ENCODE measurements around the gene ZNF672. TPM values are rescaled to one million over a fixed set of nuclear protein-coding genes. Genes with fewer than 3 reads are reported as not detected.
A peak's percentile ranks its signal among the peaks of the same experiment; 100 is the strongest.
"Not testable (repeated sequence)": the region's sequence is repeated elsewhere in the genome, so short reads cannot be mapped to it uniquely, and the experiment has no call there.

Gene ZNF672
- 15.3 and 18.8 TPM in 2 replicates for total RNA-seq

DNA sequence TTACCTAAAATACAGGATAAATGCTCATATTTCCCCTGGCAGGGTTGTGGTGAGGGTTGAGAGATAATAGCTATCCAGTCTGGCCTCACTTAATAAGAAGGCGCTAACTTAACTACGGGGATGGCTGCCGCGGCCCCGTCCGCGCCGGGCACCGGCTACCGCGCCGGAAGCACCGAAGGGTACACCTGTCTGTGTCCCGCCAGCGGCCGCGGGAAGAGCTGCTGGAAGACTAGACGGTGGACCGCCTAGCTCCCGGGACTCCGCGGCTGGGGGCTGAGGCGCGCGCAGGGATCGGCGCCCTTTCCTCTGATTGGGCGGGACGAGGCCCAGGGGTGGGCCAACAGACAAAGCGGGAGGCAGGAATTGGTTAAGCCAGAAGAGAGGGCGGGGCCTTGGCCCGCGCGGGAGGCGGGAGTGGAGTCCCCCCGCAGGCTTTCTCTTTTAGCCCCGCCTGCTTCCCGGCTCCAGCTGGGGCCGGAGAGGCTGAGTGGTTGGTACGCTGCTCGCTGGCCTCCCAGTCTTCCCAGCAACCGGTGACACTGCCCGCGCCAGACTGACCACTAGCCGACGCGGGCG is at the start of gene ZNF672:
TSS of gene ZNF672 (plus strand) at position 444 of the 576 bp plus-strand sequence. CDS start 9,051 bp downstream, outside the sequence.
- Histone ChIP-seq H3K36me3 (ENCODE audit: control insufficient read depth, insufficient read depth, low read length) (no peaks in the 10 kb centered on the region), H3K27me3 (ENCODE audit: control insufficient read depth, insufficient read depth, low read length) (no peaks in the 10 kb centered on the region), H3K4me3 (ENCODE audit: low read depth, low read length) (peak within 1 kb of the TSS; percentile 96)
- TF ChIP-seq CTCF (IDR thresholded peaks at IDR 0.05; ENCODE audit: insufficient read depth, low read length, severe bottlenecking), result no peak
- no peak for FAIRE-seq
- peak; percentile 89 for DNase-seq (ENCODE audit: low read depth)

- no peak for TF ChIP-seq CTCF (IDR thresholded peaks at IDR 0.05; ENCODE audit: insufficient read depth, low read length, severe bottlenecking)
- no peak overlapping the region for H3K4me3 ChIP-seq (ENCODE audit: low read depth, low read length)
- no peak for DNase-seq (ENCODE audit: low read depth)
- H3K27me3 ChIP-seq (ENCODE audit: control insufficient read depth, insufficient read depth, low read length), result no peaks in the 10 kb centered on the region
- H3K36me3 ChIP-seq (ENCODE audit: control insufficient read depth, insufficient read depth, low read length), result no peaks in the 10 kb centered on the region
- no peak for FAIRE-seq
Observed at GRCh38 chr1:248788327-248788726, 49.7 kb upstream of the ZNF672 start.

DNA sequence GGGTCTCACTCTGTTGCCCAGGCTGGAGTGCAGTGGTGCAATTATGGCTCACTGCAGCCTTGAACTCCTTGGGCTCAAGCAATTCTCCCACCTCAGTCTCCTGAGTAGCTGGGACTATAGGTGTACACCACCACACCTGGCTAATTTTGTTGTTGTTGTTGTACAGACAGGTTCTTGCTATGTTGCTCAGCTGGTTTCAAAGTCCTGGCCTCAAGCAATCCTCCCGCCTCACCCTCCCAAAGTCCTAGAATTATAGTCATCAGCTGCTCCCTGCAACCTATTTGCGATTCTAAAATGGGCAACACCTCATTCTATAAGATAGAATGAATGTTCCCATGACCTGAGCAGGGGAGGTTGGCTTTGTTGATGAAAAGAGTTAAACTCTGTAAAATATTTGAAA is 48.7 kb upstream of the ZNF672 start:
- peak; percentile 12 for DNase-seq (ENCODE audit: low read depth)
- H3K4me3 ChIP-seq (ENCODE audit: low read depth, low read length); H3K27me3 ChIP-seq (ENCODE audit: control insufficient read depth, insufficient read depth, low read length); FAIRE-seq; H3K36me3 ChIP-seq (ENCODE audit: control insufficient read depth, insufficient read depth, low read length): not testable (repeated sequence)

DNA sequence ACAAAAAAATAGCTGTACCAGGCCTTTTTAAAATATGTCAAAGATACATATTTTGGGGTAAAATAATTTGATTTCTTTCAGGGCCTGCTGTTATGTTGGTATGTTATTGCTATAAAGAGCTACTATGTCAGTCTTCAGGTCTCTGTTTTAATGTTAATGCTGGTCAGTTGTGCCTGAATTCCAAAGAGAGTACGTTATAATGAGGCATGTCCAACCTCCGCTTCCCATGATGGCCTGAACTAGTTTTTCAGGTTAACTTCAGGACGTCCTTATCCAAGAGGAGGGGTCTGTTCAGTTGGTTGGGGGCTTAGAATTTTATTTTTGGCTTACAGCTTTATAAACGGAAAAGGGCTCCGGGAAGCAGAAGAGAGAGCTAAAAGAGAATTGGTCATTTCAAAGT is 47.6 kb upstream of the ZNF672 start:
- TF ChIP-seq CTCF (IDR thresholded peaks at IDR 0.05; ENCODE audit: insufficient read depth, low read length, severe bottlenecking), result no peak
- no peak for FAIRE-seq
- Histone ChIP-seq H3K4me3 (ENCODE audit: low read depth, low read length) (no peak overlapping the region), H3K36me3 (ENCODE audit: control insufficient read depth, insufficient read depth, low read length) (no peaks in the 10 kb centered on the region), H3K27me3 (ENCODE audit: control insufficient read depth, insufficient read depth, low read length) (no peaks in the 10 kb centered on the region)
- DNase-seq (ENCODE audit: low read depth), result no peak

GRCh38 chr1:248791010-248791409 is 47.0 kb upstream of the ZNF672 start:
- Histone ChIP-seq H3K4me3 (ENCODE audit: low read depth, low read length) (no peak overlapping the region), H3K36me3 (ENCODE audit: control insufficient read depth, insufficient read depth, low read length) (no peaks in the 10 kb centered on the region), H3K27me3 (ENCODE audit: control insufficient read depth, insufficient read depth, low read length) (no peaks in the 10 kb centered on the region)
- no peak for TF ChIP-seq CTCF (IDR thresholded peaks at IDR 0.05; ENCODE audit: insufficient read depth, low read length, severe bottlenecking)
- DNase-seq (ENCODE audit: low read depth), result no peak
- FAIRE-seq, result no peak

- Histone ChIP-seq H3K4me3 (ENCODE audit: low read depth, low read length) (no peak overlapping the region), H3K27me3 (ENCODE audit: control insufficient read depth, insufficient read depth, low read length) (no peaks in the 10 kb centered on the region), H3K36me3 (ENCODE audit: control insufficient read depth, insufficient read depth, low read length) (no peaks in the 10 kb centered on the region)
- no peak for TF ChIP-seq CTCF (IDR thresholded peaks at IDR 0.05; ENCODE audit: insufficient read depth, low read length, severe bottlenecking)
- DNase-seq (ENCODE audit: low read depth) (no peak), FAIRE-seq (no peak)
Observed at GRCh38 chr1:248792342-248792741, 45.7 kb upstream of the ZNF672 start.

Measured in bronchial epithelial cell (primary cell).